Fibroblast of gingiva (primary cell): Measurements from ENCODE around the gene TMEM204.

Experiments used
- DNase-seq: peaks from one replicate; pipeline ENCODE4 v3.0.0-alpha.2; 2011; ENCODE audit warnings: low read depth

TMEM204 gene

GRCh38 chr16:1538804-1539520 lies 5.5 kb downstream of the TMEM204 start:
- DNase-seq: no peak

- no peak for DNase-seq
Measured at GRCh38 chr16:1539720-1540555, 6.5 kb downstream of the TMEM204 start.

- no peak for DNase-seq
Measured at GRCh38 chr16:1540556-1540855, 7.0 kb downstream of the TMEM204 start.

GRCh38 chr16:1541293-1542165 lies 8.1 kb downstream of the TMEM204 start:
- no peak for DNase-seq

- no peak for DNase-seq
Measured at GRCh38 chr16:1542166-1542500, 8.7 kb downstream of the TMEM204 start.

- no peak for DNase-seq
Measured at GRCh38 chr16:1542533-1542932, 9.1 kb downstream of the TMEM204 start.

GRCh38 chr16:1543085-1543896 lies 9.8 kb downstream of the TMEM204 start:
- DNase-seq: peak; percentile 46

- DNase-seq: no peak
Measured at GRCh38 chr16:1545044-1546040, 11.9 kb downstream of the TMEM204 start.

GRCh38 chr16:1546430-1546829 lies 13.0 kb downstream of the TMEM204 start:
- DNase-seq: no peak

GRCh38 chr16:1548233-1548632 lies 14.8 kb downstream of the TMEM204 start:
- DNase-seq: peak; percentile 35

- no peak for DNase-seq
Measured at GRCh38 chr16:1548727-1549126, 15.3 kb downstream of the TMEM204 start.

GRCh38 chr16:1550069-1550468 lies 16.6 kb downstream of the TMEM204 start:
- no peak for DNase-seq

GRCh38 chr16:1550696-1551095 lies 17.2 kb downstream of the TMEM204 start:
- DNase-seq: no peak

- no peak for DNase-seq
Measured at GRCh38 chr16:1551166-1551565, 17.7 kb downstream of the TMEM204 start.

- no peak for DNase-seq
Measured at GRCh38 chr16:1552129-1552528, 18.7 kb downstream of the TMEM204 start.

- DNase-seq: no peak
Measured at GRCh38 chr16:1553946-1554825, 20.7 kb downstream of the TMEM204 start.

- no peak for DNase-seq
Measured at GRCh38 chr16:1554826-1555445, 21.5 kb downstream of the TMEM204 start.

GRCh38 chr16:1556254-1556653 lies 22.8 kb downstream of the TMEM204 start:
- DNase-seq: peak; percentile 41

- DNase-seq: no peak
Measured at GRCh38 chr16:1557074-1557473, 23.6 kb downstream of the TMEM204 start.
